Breast epithelium (tissue), 4 donors: Measurements from ENCODE around the gene RPL13A. TPM values are rescaled to one million over a fixed set of nuclear protein-coding genes. Genes with fewer than 3 reads are reported as not detected.

ENCODE experiments used
- DNase-seq, 2 donors: peaks; one replicate each; pipeline ENCODE4 v3.0.0-alpha.2; 2019; ENCODE audit warnings: low spot score in 2 of 2
- H3K27ac ChIP-seq, 2 donors: fragments of 200-600 bp; sonication (generic) in 1 of 2; one replicate each; pipeline ENCODE4 v1.5.1; 2016 to 2019; ENCODE audit warnings: mild to moderate bottlenecking in 1 of 2
- H3K27me3 ChIP-seq, 2 donors: fragments of 200-600 bp; sonication (generic) in 1 of 2; one replicate each; pipeline versions ENCODE4 v1.5.1 to v1.6.0; 2017 to 2019; ENCODE audit warnings: control low read depth in 1 of 2, mild to moderate bottlenecking in 1 of 2
- H3K36me3 ChIP-seq: fragments of 200-600 bp; one replicate; pipeline ENCODE4 v1.5.1; 2019
- H3K4me1 ChIP-seq, 2 donors: fragments of 200-600 bp; sonication (generic); one replicate each; pipeline ENCODE4 v1.5.1; 2016 to 2019; ENCODE audit warnings: control low read depth in 1 of 2
- H3K4me3 ChIP-seq, 3 donors: fragments of 200-600 bp; sonication (generic); 1 replicate in 2 of 3; 2 replicates in 1 of 3; pipeline ENCODE4 v1.5.1; 2016 to 2019; ENCODE audit warnings: mild to moderate bottlenecking in 3 of 3, moderate library complexity in 2 of 3
- H3K9me3 ChIP-seq, 2 donors: fragments of 200-600 bp; sonication (generic) in 1 of 2; one replicate each; pipeline ENCODE4 v1.5.1; 2016 to 2019; ENCODE audit warnings: control low read depth in 1 of 2
- POLR2A ChIP-seq: fragments of 450-650 bp; IDR thresholded peaks from one replicate; pipeline ENCODE4 v1.6.1; 2016; ENCODE audit warnings: antibody characterized with exemption, mild to moderate bottlenecking, moderate library complexity
- POLR2AphosphoS5 ChIP-seq, 3 donors: sonication (generic); formaldehyde crosslinking; IDR thresholded peaks; one replicate each; pipeline ENCODE4 v1.6.1; 2017; ENCODE audit warnings: antibody characterized with exemption in 3 of 3
- intact Hi-C: fragments of 100-400 bp; cut with DNase I; formaldehyde crosslinking; loops from one replicate; pipeline ENCODE4 v1.15.1; 2023; ENCODE audit warnings: low total_unique reads
- total RNA-seq, 3 donors: library from RNA; depleted of rRNA; stranded (reverse); fragments of >200 nt; gene quantifications; one replicate each; pipeline ENCODE4 v1.1.0, GENCODE V29; 2016
- TF ChIP-seq, protein P1 (sequence below), 3 donors: fragments of 450-650 bp; IDR thresholded peaks; one replicate each; pipeline ENCODE4 v1.5.1; 2016 to 2017; ENCODE audit warnings: antibody characterized with exemption in 3 of 3, mild to moderate bottlenecking in 3 of 3, moderate library complexity in 3 of 3

RPL13A gene
- total RNA-seq, 3 donors from 2014 or later = 3,591 to 5,468 (median 4,346) TPM

GRCh38 chr19:49488863-49489537, 1.6 kb downstream of the RPL13A start:
- no peaks in the 10 kb centered on the region for H3K27me3 ChIP-seq
- H3K27ac ChIP-seq = peak overlapping the region; percentile 90 to 94
- peaks cover 14% of the 10 kb centered on the region for H3K36me3 ChIP-seq
- TF ChIP-seq POLR2AphosphoS5 (IDR thresholded peaks at IDR 0.05) (no peak), POLR2A (no peak)
- TF ChIP-seq, protein P1, sequence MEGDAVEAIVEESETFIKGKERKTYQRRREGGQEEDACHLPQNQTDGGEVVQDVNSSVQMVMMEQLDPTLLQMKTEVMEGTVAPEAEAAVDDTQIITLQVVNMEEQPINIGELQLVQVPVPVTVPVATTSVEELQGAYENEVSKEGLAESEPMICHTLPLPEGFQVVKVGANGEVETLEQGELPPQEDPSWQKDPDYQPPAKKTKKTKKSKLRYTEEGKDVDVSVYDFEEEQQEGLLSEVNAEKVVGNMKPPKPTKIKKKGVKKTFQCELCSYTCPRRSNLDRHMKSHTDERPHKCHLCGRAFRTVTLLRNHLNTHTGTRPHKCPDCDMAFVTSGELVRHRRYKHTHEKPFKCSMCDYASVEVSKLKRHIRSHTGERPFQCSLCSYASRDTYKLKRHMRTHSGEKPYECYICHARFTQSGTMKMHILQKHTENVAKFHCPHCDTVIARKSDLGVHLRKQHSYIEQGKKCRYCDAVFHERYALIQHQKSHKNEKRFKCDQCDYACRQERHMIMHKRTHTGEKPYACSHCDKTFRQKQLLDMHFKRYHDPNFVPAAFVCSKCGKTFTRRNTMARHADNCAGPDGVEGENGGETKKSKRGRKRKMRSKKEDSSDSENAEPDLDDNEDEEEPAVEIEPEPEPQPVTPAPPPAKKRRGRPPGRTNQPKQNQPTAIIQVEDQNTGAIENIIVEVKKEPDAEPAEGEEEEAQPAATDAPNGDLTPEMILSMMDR (IDR thresholded peaks at IDR 0.05) = no peak
- intact Hi-C loops = no loop called here
- H3K4me3 ChIP-seq = peak overlapping the region; percentile 79 to 99 (median 96)
- DNase-seq = no peak
- H3K9me3 ChIP-seq = no peaks in the 10 kb centered on the region
- peaks cover 0 to 12% of the 10 kb centered on the region in 2 donors for H3K4me1 ChIP-seq

DNA sequence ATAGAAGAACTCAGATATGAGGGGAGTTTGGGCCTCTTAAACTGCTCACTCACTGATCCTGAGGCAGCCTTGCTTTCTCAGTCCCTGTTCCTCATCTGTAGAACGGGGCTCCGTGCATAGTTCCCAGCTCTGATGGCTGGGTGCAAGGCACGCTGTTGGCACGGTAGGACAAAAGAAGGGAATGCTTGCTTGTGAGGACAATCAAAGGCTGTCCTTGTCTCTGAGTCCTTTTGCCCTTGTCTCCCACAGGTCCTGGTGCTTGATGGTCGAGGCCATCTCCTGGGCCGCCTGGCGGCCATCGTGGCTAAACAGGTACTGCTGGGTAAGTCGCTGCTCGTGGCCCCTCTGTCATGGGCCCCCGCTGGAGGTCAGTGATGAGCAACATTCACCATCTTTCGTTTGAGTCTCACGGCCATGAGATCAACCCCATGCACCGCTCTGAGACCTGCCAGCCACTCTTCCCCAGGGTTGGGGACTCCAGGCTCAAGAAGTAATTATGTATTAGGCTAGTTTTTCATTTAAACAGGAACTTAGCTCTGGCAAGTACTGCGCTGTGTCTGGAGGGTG, 2.3 kb downstream of the RPL13A start:
- Histone ChIP-seq H3K27me3 (no peaks in the 10 kb centered on the region), H3K27ac (peak overlapping the region; percentile 90 to 94), H3K4me3 (peak overlapping the region; percentile 79 to 99 (median 96)), H3K36me3 (peaks cover 14% of the 10 kb centered on the region), H3K9me3 (no peaks in the 10 kb centered on the region), H3K4me1 (peaks cover 0 to 12% of the 10 kb centered on the region in 2 donors)
- intact Hi-C loops = loop anchor here (10.0 kb wide), 1 partner anchor 175 kb away; the partner anchor contains the start of genes BCL2L12 and IRF3
- TF ChIP-seq, protein P1 (IDR thresholded peaks at IDR 0.05) = peak in 1 of 3 donors; percentile 17
- no peak for TF ChIP-seq POLR2A
- peak in 1 of 3 donors; percentile 8 for TF ChIP-seq POLR2AphosphoS5 (IDR thresholded peaks at IDR 0.05)
- no peak for DNase-seq

GRCh38 chr19:49490287-49491029, 3.0 kb downstream of the RPL13A start:
- H3K4me3 ChIP-seq = peak overlapping the region in 2 of 3 donors; percentile 79 to 99

DNA sequence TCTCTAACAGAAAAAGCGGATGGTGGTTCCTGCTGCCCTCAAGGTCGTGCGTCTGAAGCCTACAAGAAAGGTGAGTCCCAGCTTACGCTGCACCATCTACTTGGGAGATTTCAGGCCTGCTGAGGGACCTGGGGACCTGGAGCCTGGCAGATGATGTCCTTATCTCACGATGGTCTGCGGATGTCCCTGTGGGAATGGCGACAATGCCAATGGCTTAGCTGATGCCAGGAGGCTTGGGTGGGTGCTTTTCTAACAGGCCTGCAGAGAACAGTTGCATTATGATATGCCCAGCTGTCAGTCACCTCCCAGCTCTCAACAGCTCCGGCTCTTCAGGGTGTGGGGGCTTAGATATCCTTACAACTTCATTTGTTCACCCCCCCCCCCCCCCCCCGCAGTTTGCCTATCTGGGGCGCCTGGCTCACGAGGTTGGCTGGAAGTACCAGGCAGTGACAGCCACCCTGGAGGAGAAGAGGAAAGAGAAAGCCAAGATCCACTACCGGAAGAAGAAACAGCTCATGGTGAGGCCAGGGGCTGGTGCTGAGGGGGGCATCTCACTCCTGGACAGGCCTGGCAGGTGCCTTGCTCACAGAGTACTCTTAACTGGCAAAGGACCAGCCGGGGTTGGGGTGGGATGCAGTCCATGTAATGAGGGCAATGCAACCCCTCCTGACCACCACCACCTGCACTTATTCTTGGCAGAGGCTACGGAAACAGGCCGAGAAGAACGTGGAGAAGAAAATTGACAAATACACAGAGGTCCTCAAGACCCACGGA, 3.8 kb downstream of the RPL13A start:
- Histone ChIP-seq H3K4me1 (peaks cover 0 to 12% of the 10 kb centered on the region in 2 donors), H3K27ac (peak overlapping the region; percentile 90 to 94), H3K36me3 (peaks cover 14% of the 10 kb centered on the region), H3K4me3 (no peak overlapping the region), H3K27me3 (no peaks in the 10 kb centered on the region), H3K9me3 (no peaks in the 10 kb centered on the region)
- no peak for DNase-seq
- intact Hi-C loops = loop anchor here (1.0 to 10.0 kb wide), 2 partner anchors 19 to 174 kb away; partner anchors contain the start of genes BCL2L12 and IRF3
- TF ChIP-seq, protein P1 (IDR thresholded peaks at IDR 0.05) = no peak
- TF ChIP-seq POLR2AphosphoS5 (IDR thresholded peaks at IDR 0.05) (no peak), POLR2A (no peak)

More at GRCh38 chr19:49490287-49491029, 3.0 kb downstream of the RPL13A start:
- TF ChIP-seq POLR2AphosphoS5 (IDR thresholded peaks at IDR 0.05) = no peak
- TF ChIP-seq POLR2A = no peak
- TF ChIP-seq, protein P1 (IDR thresholded peaks at IDR 0.05) = no peak
- Histone ChIP-seq H3K27ac (peak overlapping the region; percentile 90 to 94), H3K4me1 (peaks cover 0 to 12% of the 10 kb centered on the region in 2 donors), H3K36me3 (peaks cover 14% of the 10 kb centered on the region), H3K9me3 (no peaks in the 10 kb centered on the region), H3K27me3 (no peaks in the 10 kb centered on the region)
- intact Hi-C loops = loop anchor here (1.0 to 10.0 kb wide), 2 partner anchors 20 to 174 kb away; partner anchors contain the start of genes BCL2L12 and IRF3
- no peak for DNase-seq
